Hepatocyte (in vitro differentiated cells): ENCODE data around the gene AMIGO2. TPM values are rescaled to one million over a fixed set of nuclear protein-coding genes. Genes with fewer than 3 reads are reported as not detected.

Experiments
- DNase-seq: peaks from one replicate; pipeline ENCODE4 v3.0.0-alpha.2; 2016; ENCODE audit warnings: low spot score
- H2AFZ ChIP-seq: fragments of 200-600 bp; sonication (generic); 2 replicates; pipeline ENCODE4 v1.6.0; 2016; ENCODE audit warnings: antibody characterized with exemption, mild to moderate bottlenecking
- H3K27ac ChIP-seq: fragments of 200-600 bp; sonication (generic); 2 replicates; pipeline ENCODE4 v1.5.1; 2016; ENCODE audit warnings: mild to moderate bottlenecking
- H3K27me3 ChIP-seq: fragments of 200-600 bp; sonication (generic); 2 replicates; pipeline ENCODE4 v1.6.1; 2016
- H3K36me3 ChIP-seq: fragments of 200-600 bp; sonication (generic); replicated peaks from 2 replicates; pipeline ENCODE4 v1.5.1; 2016; ENCODE audit warnings: low read depth; ENCODE audit not compliant: insufficient read depth
- H3K4me1 ChIP-seq: fragments of 200-600 bp; sonication (generic); 2 replicates; pipeline ENCODE4 v1.5.1; 2016; ENCODE audit warnings: mild to moderate bottlenecking, moderate library complexity; ENCODE audit not compliant: insufficient read depth
- H3K4me2 ChIP-seq: fragments of 200-600 bp; sonication (generic); 2 replicates; pipeline ENCODE4 v1.6.0; 2016
- H3K4me3 ChIP-seq: fragments of 200-600 bp; sonication (generic); 2 replicates; pipeline ENCODE4 v1.5.1; 2016; ENCODE audit warnings: mild to moderate bottlenecking
- H3K79me2 ChIP-seq: fragments of 200-600 bp; sonication (generic); 2 replicates; pipeline ENCODE4 v1.6.0; 2017; ENCODE audit warnings: mild to moderate bottlenecking
- H3K9me2 ChIP-seq: fragments of 200-600 bp; sonication (generic); replicated peaks from 2 replicates; pipeline ENCODE4 v1.6.0; 2017; ENCODE audit warnings: mild to moderate bottlenecking; ENCODE audit not compliant: insufficient read depth
- H3K9me3 ChIP-seq: fragments of 200-600 bp; sonication (generic); 2 replicates; pipeline ENCODE4 v1.5.1; 2016; ENCODE audit warnings: low read depth, mild to moderate bottlenecking
- H4K20me1 ChIP-seq: fragments of 200-600 bp; sonication (generic); 2 replicates; pipeline ENCODE4 v1.6.0; 2016; ENCODE audit warnings: mild to moderate bottlenecking; ENCODE audit not compliant: insufficient read depth, poor library complexity, severe bottlenecking
- CTCF ChIP-seq: fragments of 200-600 bp; sonication (generic); IDR thresholded peaks from 2 replicates; pipeline ENCODE4 v1.5.1; 2016; ENCODE audit warnings: antibody characterized with exemption, mild to moderate bottlenecking; ENCODE audit not compliant: poor library complexity
- EZH2 ChIP-seq: fragments of 200-600 bp; sonication (generic); IDR thresholded peaks from 2 replicates; pipeline ENCODE4 v1.6.1; 2016; ENCODE audit warnings: antibody characterized with exemption, mild to moderate bottlenecking, borderline replicate concordance
- EZH2phosphoT487 ChIP-seq: fragments of 200-600 bp; sonication (generic); IDR thresholded peaks from one replicate; pipeline ENCODE4 v1.6.1; 2018; ENCODE audit warnings: antibody characterized with exemption, mild to moderate bottlenecking, low read depth, moderate library complexity; ENCODE audit not compliant: unreplicated experiment, severe bottlenecking
- WGBS: methylation state at CpG from one replicate; pipeline ENCODE4 v1.1.6; 2016; ENCODE audit warnings: low lambda C conversion rate; ENCODE audit errors: missing lambda C conversion rate; 5-methylcytosine and 5-hydroxymethylcytosine counted together
- polyA plus RNA-seq: library from polyadenylated mRNA; unstranded; fragments of >200 nt; fragmentation: Nextera tagmentation; extraction: Ambion mirVana; gene quantifications from 2 replicates; pipeline ENCODE4 v1.2.1, GENCODE V29; 2016
- total RNA-seq: library from RNA; depleted of rRNA; stranded (reverse); fragments of >200 nt; gene quantifications from 2 replicates; pipeline ENCODE4 v1.2.3, GENCODE V29; 2014

Gene AMIGO2
- total and polyA plus RNA-seq, 2 experiments from 2014 or later = 57.8 to 65.6 TPM

GRCh38 chr12:47114481-47114892 is 34.7 kb upstream of the AMIGO2 start:
- TF ChIP-seq CTCF = no peak
- TF ChIP-seq EZH2 = no peak
- TF ChIP-seq EZH2phosphoT487 = no peak
- no peak for DNase-seq
- 73% methylated on average over 5 of the region's 5 CpGs for WGBS

GRCh38 chr12:47112679-47113078 is 32.9 kb upstream of the AMIGO2 start:
- 91% methylated on average over 2 of the region's 2 CpGs for WGBS
- Histone ChIP-seq H3K4me1 (no peaks in the 10 kb centered on the region), H3K9me3 (no peaks in the 10 kb centered on the region), H4K20me1 (no peaks in the 10 kb centered on the region), H3K27me3 (no peaks in the 10 kb centered on the region), H3K79me2 (no peaks in the 10 kb centered on the region), H3K4me2 (no peak overlapping the region), H2AFZ (no peak overlapping the region), H3K36me3 (no peaks in the 10 kb centered on the region), H3K27ac (no peak overlapping the region), H3K9me2 (no peaks in the 10 kb centered on the region), H3K4me3 (no peak overlapping the region)
- no peak for TF ChIP-seq CTCF
- TF ChIP-seq EZH2phosphoT487 = no peak
- no peak for TF ChIP-seq EZH2
- DNase-seq = no peak

More at GRCh38 chr12:47114481-47114892, 34.7 kb upstream of the AMIGO2 start:
- Histone ChIP-seq H3K9me2 (no peaks in the 10 kb centered on the region), H3K27ac (no peak overlapping the region), H3K4me3 (no peak overlapping the region), H4K20me1 (no peaks in the 10 kb centered on the region), H3K4me1 (no peaks in the 10 kb centered on the region), H3K9me3 (no peaks in the 10 kb centered on the region), H3K79me2 (no peaks in the 10 kb centered on the region), H3K4me2 (no peak overlapping the region), H2AFZ (no peak overlapping the region), H3K36me3 (no peaks in the 10 kb centered on the region), H3K27me3 (no peaks in the 10 kb centered on the region)

GRCh38 chr12:47111854-47112253 is 32.1 kb upstream of the AMIGO2 start:
- no peaks in the 10 kb centered on the region for H3K4me1 ChIP-seq
- no peak overlapping the region for H3K27ac ChIP-seq
- TF ChIP-seq EZH2 (no peak), CTCF (no peak), EZH2phosphoT487 (no peak)
- H4K20me1 ChIP-seq = no peaks in the 10 kb centered on the region
- H3K27me3 ChIP-seq = no peaks in the 10 kb centered on the region
- no peaks in the 10 kb centered on the region for H3K9me2 ChIP-seq
- H2AFZ ChIP-seq = no peak overlapping the region
- 90% methylated on average over 6 of the region's 6 CpGs for WGBS
- H3K4me3 ChIP-seq = no peak overlapping the region
- no peaks in the 10 kb centered on the region for H3K36me3 ChIP-seq
- no peaks in the 10 kb centered on the region for H3K79me2 ChIP-seq
- H3K4me2 ChIP-seq = no peak overlapping the region
- no peaks in the 10 kb centered on the region for H3K9me3 ChIP-seq
- no peak for DNase-seq

GRCh38 chr12:47111392-47111778 is 31.6 kb upstream of the AMIGO2 start:
- Histone ChIP-seq H3K4me2 (no peak overlapping the region), H4K20me1 (no peaks in the 10 kb centered on the region), H3K79me2 (no peaks in the 10 kb centered on the region), H3K4me1 (no peaks in the 10 kb centered on the region), H3K27ac (no peak overlapping the region), H3K9me2 (no peaks in the 10 kb centered on the region), H3K4me3 (no peak overlapping the region), H3K27me3 (no peaks in the 10 kb centered on the region), H2AFZ (no peak overlapping the region), H3K36me3 (no peaks in the 10 kb centered on the region), H3K9me3 (no peaks in the 10 kb centered on the region)
- TF ChIP-seq EZH2phosphoT487 = no peak
- no peak for TF ChIP-seq EZH2
- TF ChIP-seq CTCF = no peak
- no peak for DNase-seq
- WGBS = 96% methylated on average over 2 of the region's 2 CpGs
